Neural progenitor cell (in vitro differentiated cells): ENCODE measurements around the gene TGFBR3. TPM values are rescaled to one million over a fixed set of nuclear protein-coding genes. Genes with fewer than 3 reads are reported as not detected.

Experiments
- DNase-seq: peaks from one replicate; pipeline ENCODE4 v3.0.0-alpha.2; 2016; ENCODE audit warnings: low spot score
- H2AFZ ChIP-seq: fragments of 200-600 bp; sonication (generic); replicated peaks from 2 replicates; pipeline ENCODE4 v1.6.1; 2016; ENCODE audit warnings: antibody characterized with exemption
- H3F3A ChIP-seq: fragments of 200-600 bp; sonication (generic); 2 replicates; pipeline ENCODE4 v1.6.1; 2016; ENCODE audit warnings: antibody characterized with exemption, low read depth
- H3K27ac ChIP-seq: fragments of 200-600 bp; sonication (generic); 2 replicates; pipeline ENCODE4 v1.5.1; 2016; ENCODE audit warnings: mild to moderate bottlenecking
- H3K27me3 ChIP-seq: fragments of 200-600 bp; sonication (generic); 2 replicates; pipeline ENCODE4 v1.6.1; 2016; ENCODE audit warnings: mild to moderate bottlenecking, moderate library complexity
- H3K36me3 ChIP-seq: fragments of 200-600 bp; sonication (generic); 2 replicates; pipeline ENCODE4 v1.5.1; 2016
- H3K4me1 ChIP-seq: fragments of 200-600 bp; sonication (generic); 2 replicates; pipeline ENCODE4 v1.6.1; 2016; ENCODE audit warnings: mixed run types
- H3K4me2 ChIP-seq: fragments of 200-600 bp; sonication (generic); 2 replicates; pipeline ENCODE4 v1.6.1; 2016
- H3K4me3 ChIP-seq: fragments of 200-600 bp; sonication (generic); 2 replicates; pipeline ENCODE4 v1.5.1; 2016
- H3K79me2 ChIP-seq: fragments of 200-600 bp; sonication (generic); 2 replicates; pipeline ENCODE4 v1.6.1; 2016; ENCODE audit warnings: low read depth
- H3K9ac ChIP-seq: fragments of 200-600 bp; sonication (generic); 2 replicates; pipeline ENCODE4 v1.6.1; 2016
- H3K9me3 ChIP-seq: fragments of 200-600 bp; sonication (generic); 2 replicates; pipeline ENCODE4 v1.5.1; 2016; ENCODE audit warnings: low read depth
- H4K20me1 ChIP-seq: fragments of 200-600 bp; sonication (generic); 2 replicates; pipeline ENCODE4 v1.6.1; 2016; ENCODE audit warnings: low read depth
- H3K27ac Mint-ChIP-seq: 3 replicates; pipeline ENCODE4 v1.8.0; 2021; ENCODE audit warnings: mixed read lengths
- H3K27me3 Mint-ChIP-seq: 2 replicates; pipeline ENCODE4 v1.8.0; 2022; ENCODE audit warnings: low read depth, mild to moderate bottlenecking, inconsistent platforms, moderate library complexity, mixed read lengths; ENCODE audit not compliant: insufficient read depth
- H3K36me3 Mint-ChIP-seq: 3 replicates; pipeline ENCODE4 v1.8.0; 2021; ENCODE audit warnings: mixed read lengths
- H3K4me1 Mint-ChIP-seq: 3 replicates; pipeline ENCODE4 v1.8.0; 2021; ENCODE audit warnings: mixed read lengths
- H3K4me3 Mint-ChIP-seq: 3 replicates; pipeline ENCODE4 v1.8.0; 2021; ENCODE audit warnings: mild to moderate bottlenecking, moderate library complexity, mixed read lengths
- H3K9me3 Mint-ChIP-seq: 3 replicates; pipeline ENCODE4 v1.8.0; 2020; ENCODE audit warnings: mixed read lengths
- CTCF ChIP-seq: fragments of 200-600 bp; sonication (generic); IDR thresholded peaks from 2 replicates; pipeline ENCODE4 v1.5.1; 2017; ENCODE audit warnings: antibody characterized with exemption, mild to moderate bottlenecking
- EZH2 ChIP-seq: fragments of 200-600 bp; sonication (generic); IDR thresholded peaks from 2 replicates; pipeline ENCODE4 v1.6.1; 2017; ENCODE audit warnings: antibody characterized with exemption, mild to moderate bottlenecking, moderate library complexity
- EZH2phosphoT487 ChIP-seq: fragments of 200-600 bp; sonication (generic); IDR thresholded peaks from 2 replicates; pipeline ENCODE4 v1.6.1; 2017; ENCODE audit warnings: antibody characterized with exemption
- total RNA-seq: library from RNA; depleted of rRNA; stranded (reverse); fragments of >200 nt; gene quantifications from 2 replicates; pipeline ENCODE4 v1.2.3, GENCODE V29; 2015; ENCODE audit warnings: low replicate concordance

TGFBR3 gene
- total RNA-seq, 1 donor from 2014 or later = 11.8 TPM

DNA sequence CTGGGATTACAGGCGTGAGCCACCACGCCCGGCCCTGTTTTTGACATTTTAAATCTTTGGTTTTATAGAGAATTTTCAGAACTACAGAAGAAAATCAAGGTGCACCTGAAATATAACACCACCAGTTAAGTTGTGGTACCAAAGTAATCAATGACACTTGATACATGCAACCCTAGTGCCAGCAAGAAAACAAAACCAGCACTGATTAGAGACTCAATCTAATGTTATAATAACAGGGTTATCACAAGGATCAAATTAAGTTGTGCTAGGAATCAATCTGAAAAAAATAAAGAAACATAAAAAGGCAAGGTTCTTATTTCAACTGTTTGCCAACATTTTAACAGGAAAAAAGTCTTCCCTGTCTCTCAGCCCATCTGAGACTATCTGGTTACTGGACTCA is 23.8 kb downstream of the TGFBR3 start:
- Mint-ChIP-seq H3K9me3 (no peaks in the 10 kb centered on the region), H3K4me3 (no peak overlapping the region), H3K36me3 (no peaks in the 10 kb centered on the region), H3K4me1 (peaks cover 12% of the 10 kb centered on the region), H3K27ac (no peak overlapping the region), H3K27me3 (peaks cover 4% of the 10 kb centered on the region)
- H3K79me2 ChIP-seq = peaks cover 7% of the 10 kb centered on the region
- peaks cover 1% of the 10 kb centered on the region for H3K4me1 ChIP-seq
- no peak for TF ChIP-seq EZH2phosphoT487
- no peak for TF ChIP-seq EZH2
- no peak for TF ChIP-seq CTCF
- H3K4me2 ChIP-seq = no peak overlapping the region
- no peak overlapping the region for H3K27ac ChIP-seq
- H3K9ac ChIP-seq = no peak overlapping the region
- no peak overlapping the region for H3K4me3 ChIP-seq
- no peaks in the 10 kb centered on the region for H3F3A ChIP-seq
- H3K36me3 ChIP-seq = no peaks in the 10 kb centered on the region
- no peaks in the 10 kb centered on the region for H3K9me3 ChIP-seq
- H4K20me1 ChIP-seq = no peaks in the 10 kb centered on the region
- H3K27me3 ChIP-seq = no peaks in the 10 kb centered on the region
- no peak overlapping the region for H2AFZ ChIP-seq
- DNase-seq = no peak

- Histone ChIP-seq H3F3A (no peaks in the 10 kb centered on the region), H3K4me2 (no peak overlapping the region), H3K36me3 (no peaks in the 10 kb centered on the region), H3K9ac (no peak overlapping the region), H2AFZ (no peak overlapping the region), H3K4me3 (no peak overlapping the region), H3K27me3 (no peaks in the 10 kb centered on the region), H3K9me3 (no peaks in the 10 kb centered on the region), H4K20me1 (no peaks in the 10 kb centered on the region), H3K4me1 (no peaks in the 10 kb centered on the region), H3K27ac (no peak overlapping the region), H3K79me2 (no peaks in the 10 kb centered on the region)
- no peak overlapping the region for H3K27ac Mint-ChIP-seq
- no peaks in the 10 kb centered on the region for H3K4me1 Mint-ChIP-seq
- no peaks in the 10 kb centered on the region for H3K9me3 Mint-ChIP-seq
- peaks cover 5% of the 10 kb centered on the region for H3K27me3 Mint-ChIP-seq
- no peak overlapping the region for H3K4me3 Mint-ChIP-seq
- DNase-seq = no peak
- no peak for TF ChIP-seq EZH2
- no peak for TF ChIP-seq EZH2phosphoT487
- TF ChIP-seq CTCF = no peak
- no peaks in the 10 kb centered on the region for H3K36me3 Mint-ChIP-seq
These were observed 28.3 kb downstream of the TGFBR3 start for GRCh38 chr1:91857557-91858239.

- Histone ChIP-seq H3K27me3 (no peaks in the 10 kb centered on the region), H3K4me3 (no peak overlapping the region), H3K36me3 (no peaks in the 10 kb centered on the region), H3K27ac (no peak overlapping the region), H3K9me3 (no peaks in the 10 kb centered on the region), H3K9ac (no peak overlapping the region), H3K79me2 (no peaks in the 10 kb centered on the region), H3F3A (no peaks in the 10 kb centered on the region), H3K4me2 (no peak overlapping the region), H4K20me1 (no peaks in the 10 kb centered on the region), H2AFZ (no peak overlapping the region), H3K4me1 (no peaks in the 10 kb centered on the region)
- Mint-ChIP-seq H3K4me1 (no peaks in the 10 kb centered on the region), H3K4me3 (no peak overlapping the region), H3K27me3 (peaks cover 6% of the 10 kb centered on the region), H3K36me3 (no peaks in the 10 kb centered on the region), H3K9me3 (no peaks in the 10 kb centered on the region), H3K27ac (no peak overlapping the region)
- DNase-seq = no peak
- no peak for TF ChIP-seq EZH2
- no peak for TF ChIP-seq CTCF
- no peak for TF ChIP-seq EZH2phosphoT487
These were observed 29.0 kb downstream of the TGFBR3 start for GRCh38 chr1:91856996-91857395.
